ENCODE measurements around the gene MFF.

Gene MFF, protein sequence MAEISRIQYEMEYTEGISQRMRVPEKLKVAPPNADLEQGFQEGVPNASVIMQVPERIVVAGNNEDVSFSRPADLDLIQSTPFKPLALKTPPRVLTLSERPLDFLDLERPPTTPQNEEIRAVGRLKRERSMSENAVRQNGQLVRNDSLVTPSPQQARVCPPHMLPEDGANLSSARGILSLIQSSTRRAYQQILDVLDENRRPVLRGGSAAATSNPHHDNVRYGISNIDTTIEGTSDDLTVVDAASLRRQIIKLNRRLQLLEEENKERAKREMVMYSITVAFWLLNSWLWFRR

DNA sequence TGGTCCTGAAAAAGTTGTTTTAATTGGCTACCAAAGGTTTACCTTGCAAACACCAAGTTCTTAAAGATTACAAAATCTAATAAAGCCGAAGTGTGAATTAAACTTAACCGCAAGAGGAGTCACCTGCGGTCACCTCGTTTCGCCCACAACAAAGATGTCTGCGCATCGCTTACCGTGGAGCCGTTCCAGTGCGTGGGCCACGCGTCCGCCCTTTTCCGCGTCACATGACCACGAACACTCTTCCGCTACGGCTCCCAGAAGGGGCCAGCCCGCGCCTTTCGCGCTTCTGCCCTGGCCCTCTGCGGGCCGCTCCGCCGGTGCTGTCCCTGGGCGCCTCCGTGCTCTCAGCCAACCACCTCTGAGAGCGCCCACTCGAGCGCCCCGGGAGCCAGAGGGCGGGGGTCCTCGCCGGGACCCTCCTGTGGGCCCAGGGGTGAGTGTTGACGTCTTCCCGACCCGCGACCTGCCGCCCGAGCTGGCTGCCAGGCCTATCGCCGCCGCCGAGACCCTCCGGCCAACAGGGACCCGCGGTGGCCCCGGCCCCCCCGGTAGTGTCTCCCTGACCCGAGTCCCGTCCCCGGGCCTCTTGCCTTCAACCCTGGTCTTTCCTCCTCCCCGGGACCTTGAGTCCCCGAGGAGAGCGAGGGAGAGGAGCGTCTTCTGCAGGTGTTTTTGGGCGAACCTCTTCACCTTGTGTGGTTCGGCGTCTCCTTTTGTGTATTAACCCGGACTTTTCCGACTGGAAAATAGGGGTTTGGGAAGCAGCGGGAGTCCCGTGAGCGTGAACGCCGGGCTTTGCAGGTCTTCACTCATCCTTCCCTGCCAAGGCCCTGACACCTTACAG lies at the start of gene MFF:
Gene MFF, plus strand, starts transcription at position 257 of the 844 bp plus-strand sequence. CDS start 5,415 bp downstream, outside the sequence.
- DNase-seq (ENCODE audit: low read depth), result peak; percentile 74
- peak within 1 kb of the TSS; percentile 83 for H3K4me3 ChIP-seq (ENCODE audit: low read depth, low read length)

DNA sequence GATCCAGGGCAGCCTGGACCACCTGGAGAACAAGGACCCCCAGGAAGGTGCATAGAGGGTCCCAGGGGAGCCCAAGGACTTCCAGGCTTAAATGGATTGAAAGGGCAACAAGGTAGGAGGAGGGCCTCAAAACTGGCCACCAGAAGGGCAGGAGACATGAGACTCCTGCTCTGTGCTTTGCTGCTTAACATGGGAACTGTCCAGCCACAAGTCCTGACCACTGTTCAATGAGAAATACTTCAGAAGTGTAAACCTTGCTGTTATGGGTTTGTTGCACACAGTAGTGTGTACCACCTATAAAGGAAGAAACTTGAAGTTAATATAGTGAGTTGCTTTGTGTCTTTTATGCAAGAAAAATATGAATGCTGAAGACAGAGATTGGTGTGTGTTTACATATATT lies 44.2 kb upstream of the MFF start:
- no peak for DNase-seq (ENCODE audit: low read depth)
- no peak overlapping the region for H3K4me3 ChIP-seq (ENCODE audit: low read depth, low read length)

DNA sequence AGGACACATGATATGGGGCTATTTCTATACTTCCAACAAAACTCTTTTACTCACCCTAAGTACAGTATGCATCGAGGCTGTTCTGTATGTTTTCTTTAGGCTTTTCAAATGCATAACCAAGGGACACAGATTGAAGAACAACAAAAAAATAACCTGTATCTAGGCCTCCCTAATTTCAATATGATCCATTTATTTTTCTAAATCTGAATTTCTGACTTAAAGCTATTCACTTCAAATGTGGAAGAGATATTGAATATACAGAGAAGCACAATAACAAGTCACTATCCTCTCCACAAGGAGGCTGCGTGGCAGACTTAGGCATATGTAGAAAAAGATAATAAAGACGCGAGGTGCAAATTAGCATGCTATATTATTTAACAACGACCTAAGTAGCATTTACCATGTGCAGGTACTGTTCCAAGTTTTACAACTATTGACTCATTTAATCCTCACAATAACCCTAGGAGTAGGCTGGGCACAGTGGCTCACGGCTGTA lies 39.3 kb upstream of the MFF start:
- no peak for DNase-seq (ENCODE audit: low read depth)
- no peak overlapping the region for H3K4me3 ChIP-seq (ENCODE audit: low read depth, low read length)

DNA sequence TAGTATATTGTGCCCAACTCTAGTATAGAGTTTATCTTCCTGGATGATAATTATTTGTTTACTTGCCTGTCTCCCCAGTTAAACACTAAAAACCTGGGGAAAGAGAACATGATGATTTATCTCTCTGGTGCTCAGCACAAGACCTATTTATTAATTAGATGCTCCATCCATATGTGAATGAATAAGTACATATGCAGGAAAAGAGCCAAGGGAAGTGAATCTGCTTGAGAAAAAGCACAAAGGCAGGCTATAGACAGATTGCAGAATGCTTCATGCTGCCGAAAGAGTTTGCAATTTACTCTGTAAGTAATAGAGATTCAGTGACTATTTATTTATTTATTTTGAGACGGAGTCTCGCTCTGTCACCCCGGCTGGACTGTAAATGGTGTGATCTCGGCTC lies 37.3 kb upstream of the MFF start:
- DNase-seq (ENCODE audit: low read depth), result no peak
- H3K4me3 ChIP-seq (ENCODE audit: low read depth, low read length), result no peak overlapping the region

DNA sequence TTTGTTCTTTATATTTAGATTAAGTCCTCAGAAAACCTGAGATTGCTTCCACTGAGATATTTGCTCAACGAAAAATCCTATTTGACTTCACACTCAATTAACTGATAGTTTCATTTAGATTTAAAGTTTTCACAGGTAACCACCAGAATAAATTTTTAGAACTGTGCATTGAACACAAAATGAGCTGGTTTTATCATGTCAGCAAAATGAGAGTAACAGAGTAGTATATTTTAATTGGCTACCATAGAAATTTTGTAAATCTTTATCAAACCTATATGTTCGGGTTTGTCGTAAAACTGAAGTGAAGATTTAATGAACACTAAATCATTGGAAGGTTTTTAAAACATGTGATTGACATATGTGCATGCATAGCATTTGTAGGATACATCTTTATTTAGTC lies 32.7 kb upstream of the MFF start:
- no peak overlapping the region for H3K4me3 ChIP-seq (ENCODE audit: low read depth, low read length)
- DNase-seq (ENCODE audit: low read depth), result no peak

DNA sequence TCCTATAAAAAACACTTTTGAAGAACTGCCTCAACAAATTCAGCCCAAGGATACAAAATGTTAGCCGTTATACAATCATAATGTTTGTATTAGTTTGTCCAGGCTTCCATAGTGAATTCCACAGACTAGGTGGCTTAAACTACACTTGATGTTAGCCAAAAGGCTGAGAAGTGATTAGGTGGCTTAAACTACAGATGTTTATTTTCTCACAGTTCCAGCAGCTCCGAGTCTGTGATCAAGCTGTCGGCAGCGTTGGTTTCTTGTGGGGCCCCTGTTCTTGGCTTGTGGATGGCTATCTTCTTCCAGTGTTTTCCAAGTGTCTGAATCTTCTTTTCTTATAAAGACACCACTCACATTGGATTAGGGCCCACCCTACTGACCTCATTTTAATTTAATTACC lies 31.5 kb upstream of the MFF start:
- DNase-seq (ENCODE audit: low read depth), result no peak
- H3K4me3 ChIP-seq (ENCODE audit: low read depth, low read length), result no peak overlapping the region

DNA sequence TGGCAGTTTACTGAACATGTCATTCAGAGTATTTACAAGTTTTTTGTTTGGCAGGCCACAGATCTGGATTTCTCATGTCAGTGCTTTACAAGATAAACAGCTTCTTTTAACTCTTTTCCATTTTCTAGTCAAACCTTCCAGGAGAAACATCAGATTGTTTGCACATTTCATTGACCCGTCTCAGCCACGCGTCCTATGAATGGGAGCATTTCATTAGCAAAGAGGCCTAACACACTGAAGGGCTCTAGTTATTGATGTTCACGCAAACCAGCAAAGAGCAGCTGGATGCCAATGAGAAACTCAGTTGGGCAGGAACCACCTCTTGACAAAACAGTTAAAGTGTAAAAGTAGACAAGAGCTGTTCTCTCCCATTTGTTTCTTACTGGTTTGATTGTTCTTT lies 29.2 kb upstream of the MFF start:
- no peak for DNase-seq (ENCODE audit: low read depth)
- H3K4me3 ChIP-seq (ENCODE audit: low read depth, low read length), result no peak overlapping the region

DNA sequence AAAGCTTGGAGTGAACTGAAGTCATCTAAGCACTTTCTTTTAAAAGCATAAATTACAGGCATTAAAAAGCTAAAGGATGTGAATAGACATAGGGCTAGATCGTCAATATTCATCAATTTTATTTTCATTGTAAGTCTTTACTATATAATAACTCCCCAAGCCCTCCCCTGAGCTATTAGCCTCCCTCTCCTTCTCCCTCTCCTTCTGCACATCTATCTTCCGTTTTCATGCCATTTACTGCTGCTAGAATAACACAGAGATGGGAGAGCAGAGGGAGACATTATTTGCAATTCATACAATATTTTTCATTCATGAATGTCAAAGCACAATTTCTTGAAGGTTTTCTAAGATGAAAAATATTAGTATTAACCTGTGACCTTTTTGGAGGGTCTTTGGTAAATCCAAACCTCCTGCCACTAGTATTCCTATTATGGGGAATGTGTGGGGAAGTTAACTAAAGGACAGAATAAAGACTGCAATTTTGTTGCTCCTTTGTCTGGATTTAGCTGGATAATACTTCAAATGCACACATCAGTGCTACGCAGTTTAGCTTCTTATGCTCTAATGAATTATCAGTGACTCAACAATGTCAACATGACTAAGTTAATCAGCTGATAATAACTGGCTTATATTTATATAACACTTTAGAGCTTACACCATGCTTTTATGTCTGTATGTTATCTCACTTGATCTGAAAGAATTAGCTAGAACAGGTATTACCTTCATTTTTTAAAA lies 28.2 kb upstream of the MFF start:
- DNase-seq (ENCODE audit: low read depth), result no peak

DNA sequence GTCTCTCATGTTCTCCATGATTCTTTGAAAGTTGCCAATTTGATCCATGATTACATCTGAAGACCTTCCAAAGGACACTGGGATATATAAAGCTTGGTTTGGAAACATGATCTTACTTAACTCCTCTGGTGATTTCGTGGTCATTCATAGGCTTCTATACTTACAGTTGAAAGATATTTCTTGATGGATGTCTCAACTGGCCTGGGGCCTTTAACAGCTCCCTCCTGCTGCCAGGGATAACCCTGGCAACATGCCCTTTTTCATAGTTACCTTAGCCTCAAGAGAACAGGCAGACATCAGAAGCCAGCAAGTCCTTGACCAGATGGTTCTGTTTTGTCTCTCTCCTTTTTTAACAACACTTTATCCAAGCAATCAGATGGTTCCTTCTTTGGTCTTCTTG lies 23.5 kb upstream of the MFF start:
- DNase-seq (ENCODE audit: low read depth), result no peak
- H3K4me3 ChIP-seq (ENCODE audit: low read depth, low read length), result no peak overlapping the region

More for the DNA sequence above, 28.2 kb upstream of the MFF start:
- H3K4me3 ChIP-seq (ENCODE audit: low read depth, low read length), result no peak overlapping the region

DNA sequence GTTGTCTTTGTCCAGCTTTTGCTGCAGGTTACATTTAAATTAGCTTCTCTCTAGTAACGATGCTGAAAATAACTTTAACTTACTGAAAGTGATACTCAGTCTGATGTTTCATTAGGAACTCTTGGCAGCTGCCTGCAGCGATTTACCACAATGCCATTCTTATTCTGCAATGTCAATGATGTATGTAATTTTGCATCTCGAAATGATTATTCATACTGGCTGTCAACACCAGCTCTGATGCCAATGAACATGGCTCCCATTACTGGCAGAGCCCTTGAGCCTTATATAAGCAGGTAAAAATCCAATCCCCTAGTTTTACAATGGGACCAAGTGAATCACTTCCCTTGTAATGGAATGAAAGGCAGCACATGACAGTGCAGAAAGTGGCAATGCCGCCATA lies 16.3 kb upstream of the MFF start:
- no peak for DNase-seq (ENCODE audit: low read depth)
- H3K4me3 ChIP-seq (ENCODE audit: low read depth, low read length), result no peak overlapping the region

DNA sequence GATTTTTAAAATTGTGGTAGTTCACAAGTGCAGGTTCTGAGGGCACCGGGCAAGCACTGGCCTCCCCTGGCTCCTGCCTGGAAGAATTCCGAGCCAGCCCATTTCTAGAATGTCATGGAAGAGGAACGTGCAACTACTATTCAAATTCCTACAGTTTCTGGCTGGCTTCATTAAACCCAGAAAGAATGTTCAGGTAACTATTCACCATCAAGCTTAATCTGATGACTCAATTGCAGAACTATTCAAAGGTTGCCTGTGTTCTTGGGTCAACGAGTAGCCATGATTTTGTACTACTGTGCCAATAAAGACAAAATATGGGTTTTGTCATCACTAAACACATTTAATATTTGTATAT lies 14.3 kb upstream of the MFF start:
- H3K4me3 ChIP-seq (ENCODE audit: low read depth, low read length), result no peak overlapping the region
- DNase-seq (ENCODE audit: low read depth), result no peak

DNA sequence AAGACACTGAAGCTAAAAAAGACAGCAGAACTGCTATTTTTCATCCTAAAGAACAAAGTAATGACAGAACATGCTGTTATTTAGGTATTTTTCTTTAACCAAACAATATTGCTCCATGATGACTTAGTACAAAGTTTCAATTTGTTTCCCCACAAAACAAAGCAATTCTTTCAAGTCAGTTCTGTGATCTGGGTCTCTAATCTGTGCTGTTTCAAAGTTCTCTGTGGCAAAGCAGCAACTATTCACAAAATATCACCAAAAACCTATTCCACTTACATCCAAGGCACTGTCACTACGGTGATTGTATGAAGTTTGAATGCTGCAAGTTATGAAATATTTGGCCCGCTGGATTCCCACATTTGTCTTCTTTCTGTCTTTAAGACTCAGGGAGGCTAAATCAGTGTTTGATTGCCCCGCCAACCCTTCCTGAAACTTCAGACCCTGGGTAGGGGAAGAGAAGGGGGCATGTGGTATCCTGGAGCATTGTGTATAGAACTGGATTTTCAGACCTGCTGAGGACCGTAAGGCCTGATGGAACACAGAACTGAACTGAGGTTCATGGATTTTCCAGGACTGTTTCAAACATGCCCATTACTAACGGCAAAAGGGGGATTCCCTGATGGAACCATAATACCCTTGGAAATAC lies 13.1 kb upstream of the MFF start:
- H3K4me3 ChIP-seq (ENCODE audit: low read depth, low read length), result no peak overlapping the region
- no peak for DNase-seq (ENCODE audit: low read depth)

DNA sequence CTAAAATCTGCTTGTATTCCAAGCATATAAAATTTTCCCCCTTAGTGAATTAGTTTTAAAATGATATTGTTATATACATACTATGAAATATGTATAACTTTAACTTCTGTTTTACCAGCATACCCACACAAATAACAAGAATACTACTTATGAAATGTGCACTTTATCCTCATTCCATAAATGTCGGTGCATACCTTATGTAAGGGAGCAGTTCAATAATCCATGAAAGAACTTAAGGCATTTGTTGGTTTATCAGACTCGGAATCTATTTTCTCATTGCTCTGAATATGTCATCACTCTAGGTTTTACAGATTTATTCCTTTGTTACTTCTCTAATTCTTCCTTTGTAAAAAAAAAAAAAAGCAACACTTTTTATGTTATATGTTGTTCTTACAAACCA lies 12.5 kb upstream of the MFF start:
- no peak for DNase-seq (ENCODE audit: low read depth)
- no peak overlapping the region for H3K4me3 ChIP-seq (ENCODE audit: low read depth, low read length)

DNA sequence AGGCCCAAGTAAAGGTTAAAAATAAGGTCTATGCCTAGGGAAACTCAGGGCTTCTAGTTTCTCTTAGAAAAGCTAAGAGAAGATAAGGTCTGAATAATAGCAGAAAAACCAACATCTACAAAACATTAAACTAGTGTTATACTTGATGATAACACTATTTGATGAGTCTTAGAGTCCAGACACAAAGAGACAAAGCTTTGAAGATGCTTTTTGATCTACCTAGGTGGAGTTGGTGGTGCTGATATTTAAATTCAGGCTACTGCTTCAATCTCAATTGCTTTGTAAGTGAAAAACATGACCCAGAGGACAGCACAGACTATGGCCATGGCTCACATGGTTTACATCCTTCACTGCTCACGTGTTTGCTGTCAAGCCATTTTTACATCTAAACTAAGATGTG lies 11.7 kb upstream of the MFF start:
- no peak for DNase-seq (ENCODE audit: low read depth)
- H3K4me3 ChIP-seq (ENCODE audit: low read depth, low read length), result no peak overlapping the region

DNA sequence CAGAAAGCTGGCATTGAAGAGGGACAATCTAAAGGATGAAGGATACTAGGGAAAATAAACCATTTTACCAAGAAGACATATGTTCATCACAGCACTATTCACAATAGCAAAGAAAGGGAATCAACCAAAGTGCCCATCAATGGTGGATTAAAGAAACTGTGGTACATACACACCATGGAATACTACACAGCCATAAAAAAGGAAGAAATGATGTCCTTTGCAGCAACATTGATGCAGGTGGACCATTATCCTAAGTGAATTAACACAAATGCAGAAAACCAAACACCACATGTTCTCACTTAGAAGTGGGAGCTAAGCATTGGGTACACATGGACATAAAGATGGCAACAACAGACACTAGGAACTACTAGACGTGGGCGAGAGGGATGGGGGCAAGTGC lies 7.2 kb upstream of the MFF start:
- DNase-seq (ENCODE audit: low read depth), result no peak

DNA sequence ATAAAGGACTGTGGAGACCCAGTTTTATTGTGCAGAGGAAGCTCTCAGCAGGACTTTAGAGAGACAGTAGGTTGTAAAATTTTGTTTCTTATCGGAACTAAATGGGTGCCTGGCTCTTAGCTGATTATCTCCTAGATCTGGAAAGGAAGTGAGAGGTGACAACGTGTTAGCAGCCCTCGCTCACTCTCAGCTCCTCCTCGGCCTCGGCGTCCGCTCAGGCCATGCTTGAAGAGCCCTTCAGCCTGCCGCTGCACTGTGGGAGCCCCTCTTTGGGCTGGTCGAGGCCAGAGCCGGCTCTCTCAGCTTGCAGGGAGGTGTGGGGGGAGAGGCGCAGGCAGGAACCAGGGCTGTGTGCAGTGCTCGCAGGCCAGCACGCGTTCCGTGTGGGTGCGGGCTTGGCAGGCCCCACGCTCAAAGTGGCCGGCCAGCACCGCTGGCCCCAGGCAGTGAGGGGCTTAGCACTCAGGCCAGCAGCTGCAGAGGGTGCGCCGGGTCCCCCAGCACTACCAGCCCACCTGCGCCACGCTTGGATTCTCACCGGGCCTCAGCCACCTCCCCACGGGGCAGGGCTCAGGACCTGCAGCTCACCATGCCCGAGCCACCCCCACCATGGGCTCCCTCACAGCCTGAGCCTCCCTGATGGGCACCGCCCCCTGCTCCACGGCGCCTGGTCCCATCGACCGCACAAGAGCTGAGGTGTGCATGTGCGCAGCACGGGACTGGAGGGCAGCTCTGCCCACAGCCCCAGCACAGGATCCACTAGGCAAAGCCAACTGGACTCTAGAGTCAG lies 4.6 kb upstream of the MFF start:
- H3K4me3 ChIP-seq (ENCODE audit: low read depth, low read length), result no peak overlapping the region
- DNase-seq (ENCODE audit: low read depth), result no peak

More for the DNA sequence above, 7.2 kb upstream of the MFF start:
- H3K4me3 ChIP-seq (ENCODE audit: low read depth, low read length), result no peak overlapping the region

DNA sequence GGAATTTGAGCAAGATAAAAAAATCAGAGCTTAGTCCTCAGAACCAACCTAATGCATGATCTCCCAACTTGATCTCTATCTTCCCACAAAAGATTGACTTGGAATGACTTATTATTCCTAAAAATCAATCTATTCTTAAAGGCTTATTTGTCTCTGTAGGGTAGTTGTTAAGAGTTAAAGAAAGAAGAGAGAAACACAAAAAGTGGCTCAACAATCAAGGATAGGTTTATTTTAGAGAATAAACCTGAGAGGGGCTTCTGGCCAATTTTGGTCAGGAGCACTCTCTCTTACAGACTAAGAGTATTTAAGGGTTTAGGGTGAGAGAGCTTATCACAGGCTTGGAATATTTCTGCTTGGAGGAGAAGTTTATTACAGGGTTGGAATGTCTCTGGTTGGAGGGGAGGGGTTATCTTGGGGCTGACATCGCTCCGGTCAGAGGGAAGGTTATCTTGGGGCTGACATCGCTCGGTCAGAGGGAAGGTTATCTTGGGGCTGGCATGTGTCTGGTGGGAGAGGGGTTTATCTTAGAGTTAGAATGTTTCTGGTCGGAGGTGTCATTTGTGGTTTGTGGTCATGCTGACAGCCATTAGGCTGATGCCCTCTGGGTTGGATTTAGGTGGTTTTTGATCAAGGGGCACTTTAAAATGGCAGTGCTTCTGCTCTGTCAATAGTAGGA lies 2.4 kb upstream of the MFF start:
- no peak overlapping the region for H3K4me3 ChIP-seq (ENCODE audit: low read depth, low read length)
- no peak for DNase-seq (ENCODE audit: low read depth)

DNA sequence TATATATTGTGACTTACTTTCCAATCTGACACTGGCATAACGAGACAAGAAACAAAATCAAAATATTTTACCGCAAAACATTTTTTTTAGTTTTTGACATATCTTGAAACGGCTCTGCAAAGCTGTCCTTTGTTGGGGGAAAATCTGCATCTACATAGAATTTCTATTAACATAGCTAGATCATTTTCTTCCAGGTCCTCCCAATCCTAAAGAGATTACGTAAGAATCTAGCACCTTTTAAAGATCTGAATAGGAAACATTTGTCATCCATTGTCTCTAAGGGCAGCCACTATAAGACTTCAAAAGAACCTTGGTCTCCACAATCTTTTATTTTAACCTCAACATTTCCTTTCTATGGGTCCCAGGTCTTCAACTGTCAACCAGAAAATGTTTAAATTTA lies 1.2 kb upstream of the MFF start:
- no peak overlapping the region for H3K4me3 ChIP-seq (ENCODE audit: low read depth, low read length)
- DNase-seq (ENCODE audit: low read depth), result no peak

DNA sequence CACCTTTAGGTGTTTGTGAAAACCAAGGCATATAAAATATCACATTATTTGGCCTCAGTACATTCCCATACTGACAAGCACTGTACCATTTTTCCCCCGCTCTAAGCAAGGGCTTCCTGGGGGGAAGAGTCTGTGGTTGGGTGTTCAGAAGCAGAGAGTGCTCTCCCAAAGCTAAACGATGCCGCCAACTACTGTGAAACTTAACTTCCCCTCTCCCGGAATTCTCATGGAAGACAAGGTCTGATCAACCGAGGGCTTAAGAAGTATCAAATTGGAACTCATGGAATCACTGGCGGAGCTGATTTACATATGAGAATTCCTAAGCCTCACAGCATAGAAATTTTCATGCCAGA lies 433 bp upstream of the MFF start:
- peak overlapping the region; percentile 83 for H3K4me3 ChIP-seq (ENCODE audit: low read depth, low read length)
- no peak for DNase-seq (ENCODE audit: low read depth)

Measured in skeletal muscle cell (primary cell).